DND-41 (cell line): Measurements from ENCODE around the gene TTC23L.

Experiments
- ATAC-seq: fragments of 200-7000 bp; cut with Tn5 transposase; 3 replicates; pipeline ENCODE4 v1.9.1; 2021; ENCODE audit warnings: low read depth; ENCODE audit not compliant: insufficient read depth
- DNase-seq: peaks from one replicate; pipeline ENCODE4 v3.0.0-alpha.2; 2020
- H2AFZ ChIP-seq: 2 replicates; pipeline ENCODE4 v1.6.0; 2012; ENCODE audit warnings: low read depth, low read length
- H3K27ac ChIP-seq: 2 replicates; pipeline ENCODE4 v1.5.1; 2012; ENCODE audit warnings: low read length, inconsistent platforms
- H3K27me3 ChIP-seq: fragments of 200-600 bp; sonication (generic); 2 replicates; pipeline ENCODE4 v1.6.0; 2012; ENCODE audit warnings: low read length, mild to moderate bottlenecking, inconsistent platforms; ENCODE audit not compliant: insufficient read depth, poor library complexity
- H3K36me3 ChIP-seq: 2 replicates; pipeline ENCODE4 v1.5.1; 2012; ENCODE audit warnings: low read length, inconsistent platforms; ENCODE audit not compliant: insufficient read depth
- H3K4me1 ChIP-seq: 2 replicates; pipeline ENCODE4 v1.5.1; 2012; ENCODE audit warnings: mild to moderate bottlenecking, low read length; ENCODE audit not compliant: insufficient read depth
- H3K4me2 ChIP-seq: 2 replicates; pipeline ENCODE4 v1.6.0; 2012; ENCODE audit warnings: mild to moderate bottlenecking, moderate library complexity, low read length, inconsistent platforms; ENCODE audit not compliant: insufficient read depth
- H3K4me3 ChIP-seq, 2 experiments: fragments of 200-600 bp in 1 of 2; shearing (Covaris generic) in 1 of 2; 2 replicates each; pipeline ENCODE4 v1.5.1; 2012 to 2016; ENCODE audit warnings: inconsistent platforms in 2 of 2, low read length in 2 of 2, mild to moderate bottlenecking in 2 of 2, low read depth in 1 of 2, moderate library complexity in 1 of 2
- H3K79me2 ChIP-seq: 2 replicates; pipeline ENCODE4 v1.6.0; 2012; ENCODE audit warnings: low read length, inconsistent platforms; ENCODE audit not compliant: insufficient read depth
- H3K9ac ChIP-seq: 2 replicates; pipeline ENCODE4 v1.6.0; 2012; ENCODE audit warnings: low read depth, mild to moderate bottlenecking, inconsistent platforms, low read length, moderate library complexity
- H3K9me3 ChIP-seq: 2 replicates; pipeline ENCODE4 v1.5.1; 2012; ENCODE audit warnings: low read length, moderate library complexity, mild to moderate bottlenecking, inconsistent platforms; ENCODE audit not compliant: insufficient read depth, severe bottlenecking
- H4K20me1 ChIP-seq: 2 replicates; pipeline ENCODE4 v1.6.0; 2012; ENCODE audit warnings: low read length; ENCODE audit not compliant: insufficient read depth
- EZH2 ChIP-seq: IDR thresholded peaks from 3 replicates; pipeline ENCODE4 v1.6.1; 2012; ENCODE audit warnings: borderline replicate concordance, low read depth, mild to moderate bottlenecking, moderate library complexity, low read length, inconsistent platforms; ENCODE audit not compliant: severe bottlenecking
- TF ChIP-seq, protein P1 (sequence below): IDR thresholded peaks from 2 replicates; pipeline ENCODE4 v1.5.1; 2012; ENCODE audit warnings: borderline replicate concordance, low read length, moderate library complexity, mild to moderate bottlenecking; ENCODE audit not compliant: poor library complexity, severe bottlenecking; ENCODE audit errors: extremely low read depth

Gene TTC23L

DNA sequence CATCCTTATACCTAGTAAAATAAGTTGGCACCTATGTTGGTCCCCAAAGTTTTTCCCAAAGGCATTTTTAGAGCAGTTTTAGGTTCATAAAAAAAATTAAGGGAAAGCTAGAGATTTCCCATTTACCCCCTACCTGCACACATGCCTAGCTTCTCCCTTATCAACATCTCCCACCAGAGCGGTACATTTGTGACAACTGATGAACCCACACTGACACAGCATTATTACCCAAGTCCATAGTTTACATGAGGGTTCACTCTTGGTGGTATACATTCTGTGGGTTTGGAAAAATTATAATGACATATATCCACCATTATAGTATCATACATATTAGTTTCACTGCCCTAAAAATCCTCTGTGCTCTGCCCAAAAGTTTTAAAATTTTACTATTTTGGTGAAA, 64.3 kb downstream of the TTC23L start:
- H3K9ac ChIP-seq: no peak overlapping the region
- no peak overlapping the region for H3K4me2 ChIP-seq
- H3K9me3 ChIP-seq: no peaks in the 10 kb centered on the region
- H3K4me3 ChIP-seq: no peak overlapping the region
- H2AFZ ChIP-seq: no peak overlapping the region
- DNase-seq (no peak), ATAC-seq (no peak)
- H4K20me1 ChIP-seq: no peaks in the 10 kb centered on the region
- H3K4me1 ChIP-seq: no peaks in the 10 kb centered on the region
- H3K36me3 ChIP-seq: peaks cover 22% of the 10 kb centered on the region
- H3K27me3 ChIP-seq: no peaks in the 10 kb centered on the region
- H3K27ac ChIP-seq: no peak overlapping the region
- no peak for TF ChIP-seq EZH2
- TF ChIP-seq, protein P1, sequence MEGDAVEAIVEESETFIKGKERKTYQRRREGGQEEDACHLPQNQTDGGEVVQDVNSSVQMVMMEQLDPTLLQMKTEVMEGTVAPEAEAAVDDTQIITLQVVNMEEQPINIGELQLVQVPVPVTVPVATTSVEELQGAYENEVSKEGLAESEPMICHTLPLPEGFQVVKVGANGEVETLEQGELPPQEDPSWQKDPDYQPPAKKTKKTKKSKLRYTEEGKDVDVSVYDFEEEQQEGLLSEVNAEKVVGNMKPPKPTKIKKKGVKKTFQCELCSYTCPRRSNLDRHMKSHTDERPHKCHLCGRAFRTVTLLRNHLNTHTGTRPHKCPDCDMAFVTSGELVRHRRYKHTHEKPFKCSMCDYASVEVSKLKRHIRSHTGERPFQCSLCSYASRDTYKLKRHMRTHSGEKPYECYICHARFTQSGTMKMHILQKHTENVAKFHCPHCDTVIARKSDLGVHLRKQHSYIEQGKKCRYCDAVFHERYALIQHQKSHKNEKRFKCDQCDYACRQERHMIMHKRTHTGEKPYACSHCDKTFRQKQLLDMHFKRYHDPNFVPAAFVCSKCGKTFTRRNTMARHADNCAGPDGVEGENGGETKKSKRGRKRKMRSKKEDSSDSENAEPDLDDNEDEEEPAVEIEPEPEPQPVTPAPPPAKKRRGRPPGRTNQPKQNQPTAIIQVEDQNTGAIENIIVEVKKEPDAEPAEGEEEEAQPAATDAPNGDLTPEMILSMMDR: no peak
- no peaks in the 10 kb centered on the region for H3K79me2 ChIP-seq

DNA sequence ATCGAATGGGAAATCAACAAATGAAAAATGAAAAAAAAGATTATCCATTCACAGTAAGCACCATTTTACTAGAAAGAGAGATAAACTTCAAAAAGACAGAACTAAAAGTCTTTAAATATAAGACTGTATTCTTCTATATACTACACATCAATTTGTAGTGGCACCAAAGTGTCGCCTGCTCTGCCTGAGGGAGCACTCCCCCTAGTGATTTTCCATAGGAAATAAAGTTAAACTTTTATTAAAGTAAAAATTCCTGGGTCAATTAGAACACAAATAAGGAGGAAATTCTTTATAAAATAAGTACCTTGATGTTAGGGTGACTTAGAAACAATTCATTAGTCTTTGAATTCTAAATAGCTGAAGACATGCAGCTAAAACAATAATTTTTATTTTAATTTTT, 66.6 kb downstream of the TTC23L start:
- Histone ChIP-seq H3K27me3 (no peaks in the 10 kb centered on the region), H4K20me1 (no peaks in the 10 kb centered on the region), H3K4me1 (no peaks in the 10 kb centered on the region), H3K4me2 (no peak overlapping the region), H3K4me3 (no peak overlapping the region), H3K27ac (no peak overlapping the region), H3K9ac (no peak overlapping the region), H3K9me3 (no peaks in the 10 kb centered on the region), H3K79me2 (no peaks in the 10 kb centered on the region), H3K36me3 (peaks cover 41% of the 10 kb centered on the region), H2AFZ (no peak overlapping the region)
- TF ChIP-seq EZH2: no peak
- TF ChIP-seq, protein P1: peak; percentile 33
- no peak for ATAC-seq
- no peak for DNase-seq

DNA sequence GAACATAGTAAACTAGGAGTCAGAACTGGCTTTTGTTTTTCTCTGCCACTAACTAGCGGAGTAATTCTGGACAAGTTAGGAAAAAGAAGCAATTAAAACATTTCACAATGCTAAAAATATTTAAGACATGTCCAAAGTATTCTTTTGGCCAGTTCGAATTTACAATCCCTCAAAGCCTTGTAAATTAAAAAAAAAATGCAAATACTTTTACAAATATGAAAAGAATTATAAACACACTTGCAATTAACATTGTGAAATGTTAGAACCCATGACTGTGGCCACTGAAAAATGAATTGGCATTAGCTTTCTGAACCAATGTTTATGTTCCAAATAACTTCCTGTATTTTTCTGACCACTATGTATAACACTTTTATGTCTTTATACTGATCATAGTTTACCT, 74.1 kb downstream of the TTC23L start:
- no peak for ATAC-seq
- DNase-seq: no peak
- Histone ChIP-seq H3K9me3 (no peaks in the 10 kb centered on the region), H2AFZ (no peak overlapping the region), H3K4me3 (no peak overlapping the region; a peak in 1 of 4 replicates), H3K36me3 (peaks cover 52% of the 10 kb centered on the region), H4K20me1 (peaks cover 16% of the 10 kb centered on the region), H3K27ac (no peak overlapping the region), H3K4me2 (peak overlapping the region; percentile 75; the same call in 1 of the 2 replicates), H3K27me3 (no peaks in the 10 kb centered on the region), H3K4me1 (peaks cover 37% of the 10 kb centered on the region), H3K79me2 (peaks cover 65% of the 10 kb centered on the region), H3K9ac (no peak overlapping the region)
- no peak for TF ChIP-seq EZH2
- TF ChIP-seq, protein P1: no peak

DNA sequence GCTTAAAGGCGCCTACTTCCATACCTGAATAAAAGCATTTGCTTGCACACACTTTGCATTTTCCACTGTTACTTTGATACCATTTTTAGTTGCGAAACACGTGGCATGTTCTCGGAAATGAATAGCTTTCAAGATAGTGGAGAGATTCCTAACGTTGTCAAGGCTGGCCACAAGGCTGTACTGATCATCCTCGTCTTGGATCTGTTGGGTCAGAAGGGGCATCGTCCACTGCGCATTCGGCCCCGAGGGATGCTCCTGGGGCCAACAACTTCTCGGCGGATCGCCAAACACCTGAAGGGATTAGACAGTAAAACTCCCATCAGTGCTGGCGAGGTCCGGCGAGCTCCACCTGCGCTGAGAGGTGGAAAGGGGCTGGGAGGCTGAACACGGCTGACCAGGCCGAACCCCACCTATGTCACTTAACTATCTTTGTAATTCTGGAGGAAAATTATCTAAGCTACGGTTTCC, 75.7 kb downstream of the TTC23L start:
- peak; percentile 22 for DNase-seq
- Histone ChIP-seq H2AFZ (peak overlapping the region; percentile 92), H3K36me3 (peaks cover 55% of the 10 kb centered on the region; the same call in 1 of the 2 replicates)

More for the DNA sequence above, 75.7 kb downstream of the TTC23L start:
- Histone ChIP-seq H4K20me1 (peaks cover 18% of the 10 kb centered on the region), H3K27ac (peak overlapping the region; percentile 85), H3K9ac (peak overlapping the region; percentile 76), H3K4me3 (peak overlapping the region; percentile 72 to 82), H3K27me3 (no peaks in the 10 kb centered on the region), H3K79me2 (peaks cover 81% of the 10 kb centered on the region), H3K4me2 (peak overlapping the region; percentile 75), H3K9me3 (no peaks in the 10 kb centered on the region), H3K4me1 (peaks cover 42% of the 10 kb centered on the region)
- TF ChIP-seq EZH2: no peak
- TF ChIP-seq, protein P1: no peak
- ATAC-seq: no peak
